ENCODE results near the gene TARS3. TPM values are rescaled to one million over a fixed set of nuclear protein-coding genes. Genes with fewer than 3 reads are reported as not detected.

Gene TARS3
- total and polyA plus RNA-seq, 4 donors, result 3.4 to 29.0 (median 6.0) TPM

GRCh38 chr15:101709466-101709865 lies 14.8 kb downstream of the TARS3 start:
- Histone ChIP-seq H3K27me3 (ENCODE audit: control insufficient read depth in 3 of 3, insufficient read depth in 3 of 3, low read length in 2 of 3) (no peaks in the 10 kb centered on the region), H3K27ac (ENCODE audit: low read depth in 1 of 2, low read length in 1 of 2) (no peak overlapping the region), H3K4me1 (ENCODE audit: control insufficient read depth in 5 of 5, insufficient read depth in 5 of 5, low read length in 5 of 5) (peaks cover 0 to 7% (median 0%) of the 10 kb centered on the region in 5 donors), H3K9ac (ENCODE audit: insufficient read depth in 1 of 2, low read length in 2 of 2) (no peak overlapping the region), H3K9me3 (ENCODE audit: control insufficient read depth in 4 of 4, insufficient read depth in 3 of 4, low read length in 3 of 4) (no peaks in the 10 kb centered on the region), H3K4me3 (no peak overlapping the region), H3K36me3 (ENCODE audit: control insufficient read depth in 4 of 4, insufficient read depth in 4 of 4, low read length in 4 of 4) (peaks cover 28 to 56% (median 41%) of the 10 kb centered on the region in 4 donors)
- TF ChIP-seq CTCF (IDR thresholded peaks at IDR 0.05; ENCODE audit: control extremely low read depth, extremely low read depth), result no peak
- DNase-seq (no peak), ATAC-seq (ENCODE audit: insufficient read depth, low FRiP score) (no peak)
- WGBS, 2 donors, result 93 to 96% methylated on average over 5 of the region's 5 CpGs

- Histone ChIP-seq H3K27ac (ENCODE audit: low read depth in 1 of 2, low read length in 1 of 2) (no peak overlapping the region), H3K9me3 (ENCODE audit: control insufficient read depth in 4 of 4, insufficient read depth in 3 of 4, low read length in 3 of 4) (no peaks in the 10 kb centered on the region), H3K9ac (ENCODE audit: insufficient read depth in 1 of 2, low read length in 2 of 2) (no peak overlapping the region), H3K4me1 (ENCODE audit: control insufficient read depth in 5 of 5, insufficient read depth in 5 of 5, low read length in 5 of 5) (peaks cover 0 to 7% (median 0%) of the 10 kb centered on the region in 5 donors), H3K36me3 (ENCODE audit: control insufficient read depth in 4 of 4, insufficient read depth in 4 of 4, low read length in 4 of 4) (peaks cover 18 to 55% (median 38%) of the 10 kb centered on the region in 4 donors), H3K4me3 (no peak overlapping the region), H3K27me3 (ENCODE audit: control insufficient read depth in 3 of 3, insufficient read depth in 3 of 3, low read length in 2 of 3) (no peaks in the 10 kb centered on the region)
- ATAC-seq (ENCODE audit: insufficient read depth, low FRiP score) (no peak), DNase-seq (no peak)
- TF ChIP-seq CTCF (IDR thresholded peaks at IDR 0.05; ENCODE audit: control extremely low read depth, extremely low read depth), result no peak
- 93 to 98% methylated on average over 4 of the region's 4 CpGs for WGBS, 2 donors
Observed at GRCh38 chr15:101707983-101708382, 16.3 kb downstream of the TARS3 start.

DNA sequence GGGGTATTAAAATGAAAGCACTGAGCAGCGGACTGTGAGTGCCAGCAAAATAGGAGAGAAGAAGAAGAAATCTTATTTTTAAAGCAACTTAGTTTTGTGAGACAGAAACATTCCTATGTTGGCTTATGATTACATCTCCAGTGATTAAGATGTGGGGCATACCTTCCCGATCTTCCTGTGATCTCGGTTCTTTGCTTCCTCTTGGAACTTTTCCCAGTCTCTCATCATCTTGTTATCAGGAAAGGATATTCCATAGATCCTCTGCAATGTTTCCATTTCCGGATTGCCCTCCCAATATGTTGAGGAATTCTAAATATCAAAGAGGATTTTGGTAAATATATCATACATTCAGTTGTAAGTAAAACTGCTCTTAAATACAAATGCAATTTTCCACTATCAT lies 22.2 kb downstream of the TARS3 start:
- no peaks in the 10 kb centered on the region for H3K4me1 ChIP-seq (ENCODE audit: control insufficient read depth in 5 of 5, insufficient read depth in 5 of 5, low read length in 5 of 5)
- H3K9ac ChIP-seq (ENCODE audit: insufficient read depth in 1 of 2, low read length in 2 of 2), result no peak overlapping the region
- no peak for DNase-seq
- H3K36me3 ChIP-seq (ENCODE audit: control insufficient read depth in 4 of 4, insufficient read depth in 4 of 4, low read length in 4 of 4), result peaks cover 20 to 54% (median 26%) of the 10 kb centered on the region in 4 donors
- H3K9me3 ChIP-seq (ENCODE audit: control insufficient read depth in 4 of 4, insufficient read depth in 3 of 4, low read length in 3 of 4), result no peaks in the 10 kb centered on the region
- H3K27ac ChIP-seq (ENCODE audit: low read depth in 1 of 2, low read length in 1 of 2), result no peak overlapping the region
- ATAC-seq (ENCODE audit: insufficient read depth, low FRiP score), result no peak
- 72 to 78% methylated on average over 4 of the region's 4 CpGs for WGBS, 2 donors
- H3K4me3 ChIP-seq, result no peak overlapping the region
- no peak for TF ChIP-seq CTCF (IDR thresholded peaks at IDR 0.05; ENCODE audit: control extremely low read depth, extremely low read depth)
- no peaks in the 10 kb centered on the region for H3K27me3 ChIP-seq (ENCODE audit: control insufficient read depth in 3 of 3, insufficient read depth in 3 of 3, low read length in 2 of 3)

- Histone ChIP-seq H3K4me3 (no peak overlapping the region), H3K36me3 (ENCODE audit: control insufficient read depth in 4 of 4, insufficient read depth in 4 of 4, low read length in 4 of 4) (peaks cover 15 to 45% (median 31%) of the 10 kb centered on the region in 4 donors), H3K9ac (ENCODE audit: insufficient read depth in 1 of 2, low read length in 2 of 2) (no peak overlapping the region), H3K27ac (ENCODE audit: low read depth in 1 of 2, low read length in 1 of 2) (no peak overlapping the region), H3K4me1 (ENCODE audit: control insufficient read depth in 5 of 5, insufficient read depth in 5 of 5, low read length in 5 of 5) (no peaks in the 10 kb centered on the region), H3K27me3 (ENCODE audit: control insufficient read depth in 3 of 3, insufficient read depth in 3 of 3, low read length in 2 of 3) (no peaks in the 10 kb centered on the region), H3K9me3 (ENCODE audit: control insufficient read depth in 4 of 4, insufficient read depth in 3 of 4, low read length in 3 of 4) (no peaks in the 10 kb centered on the region)
- 93 to 96% methylated on average over 2 of the region's 2 CpGs for WGBS, 2 donors
- no peak for ATAC-seq (ENCODE audit: insufficient read depth, low FRiP score)
- no peak for TF ChIP-seq CTCF (IDR thresholded peaks at IDR 0.05; ENCODE audit: control extremely low read depth, extremely low read depth)
- DNase-seq, result no peak
Observed at GRCh38 chr15:101698314-101698713, 26.0 kb downstream of the TARS3 start.
